SKM-1 treated with dmso at 0.1 percent for 144 hours (cell line): ENCODE measurements around the gene BTN2A1.
A peak's percentile ranks its signal among the peaks of the same experiment; 100 is the strongest.
"Not testable (repeated sequence)": the region's sequence is repeated elsewhere in the genome, so short reads cannot be mapped to it uniquely, and the experiment has no call there.

ENCODE experiments used
- DNase-seq: peaks from one replicate; lab custom pipeline; 2025; ENCODE audit not compliant: unreplicated experiment; lab: John Stamatoyannopoulos, UW

The BTN2A1 gene

DNA sequence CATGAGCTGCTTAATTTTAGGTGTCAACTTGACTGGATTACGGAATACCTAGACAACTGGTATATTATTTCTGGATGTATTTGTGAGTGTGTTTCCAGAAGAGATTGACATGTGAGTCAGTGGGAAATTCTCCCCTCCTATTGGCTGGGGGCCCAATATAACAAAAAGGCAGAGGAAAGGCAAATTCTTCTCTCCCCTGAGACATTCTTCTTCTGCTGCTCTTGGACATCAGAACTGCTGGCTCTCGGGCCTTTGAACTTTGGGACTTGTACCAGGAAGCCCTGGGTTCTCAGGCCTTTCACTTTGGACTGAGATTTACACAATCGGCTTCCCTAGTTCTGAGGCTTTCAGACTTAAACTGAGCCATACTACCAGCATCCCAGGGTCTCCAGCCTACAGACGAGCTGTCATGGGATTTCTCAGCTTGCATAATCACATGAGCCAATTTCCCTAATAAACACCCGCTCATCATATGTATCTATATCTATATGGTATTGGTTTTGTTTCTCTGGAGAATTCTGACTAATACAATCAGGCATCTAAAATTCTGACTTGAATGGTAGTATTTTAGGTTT lies 25.0 kb upstream of the BTN2A1 start:
- DNase-seq, result no peak

- DNase-seq, result not testable (repeated sequence)
Measured at GRCh38 chr6:26433680-26434079, 24.1 kb upstream of the BTN2A1 start.

DNA sequence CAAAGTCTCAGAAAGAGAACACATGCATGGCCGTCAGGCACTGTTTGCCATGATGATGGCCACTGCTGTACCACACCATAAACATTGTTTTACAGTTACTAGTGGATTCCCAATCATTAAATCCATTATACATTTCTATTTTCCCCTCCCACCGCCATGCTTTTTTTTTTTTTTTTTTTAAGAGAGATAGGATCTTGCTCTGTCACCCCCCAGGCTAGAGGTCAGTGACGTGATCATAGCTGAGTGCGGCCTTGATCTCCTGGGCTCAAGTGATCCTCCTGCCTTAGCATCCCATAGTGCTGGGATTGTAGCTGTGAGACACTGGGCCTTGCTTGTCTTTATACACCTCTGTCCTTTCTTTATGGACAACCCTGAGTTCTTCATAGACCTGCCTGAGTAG lies 21.7 kb upstream of the BTN2A1 start:
- DNase-seq, result no peak

GRCh38 chr6:26437550-26437949 lies 20.2 kb upstream of the BTN2A1 start:
- no peak for DNase-seq

DNA sequence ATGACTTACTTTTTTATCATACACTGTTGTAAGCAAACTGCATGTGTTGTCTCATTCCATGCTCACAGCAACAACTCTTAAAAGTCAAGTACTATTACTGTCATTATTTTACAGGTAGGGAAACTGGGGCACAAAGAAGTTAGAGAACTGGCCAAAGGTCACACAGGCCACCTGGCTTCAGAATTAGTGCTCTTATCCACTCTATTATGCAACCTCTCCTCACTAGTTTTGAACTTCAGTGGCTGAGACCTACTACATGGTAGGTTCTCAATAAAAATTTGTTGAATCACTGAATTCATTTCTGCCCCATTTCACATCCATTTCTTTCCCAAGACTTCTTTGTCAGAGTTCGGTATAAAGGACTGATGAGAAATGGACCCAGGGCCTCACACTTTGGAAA lies 19.8 kb upstream of the BTN2A1 start:
- no peak for DNase-seq

DNA sequence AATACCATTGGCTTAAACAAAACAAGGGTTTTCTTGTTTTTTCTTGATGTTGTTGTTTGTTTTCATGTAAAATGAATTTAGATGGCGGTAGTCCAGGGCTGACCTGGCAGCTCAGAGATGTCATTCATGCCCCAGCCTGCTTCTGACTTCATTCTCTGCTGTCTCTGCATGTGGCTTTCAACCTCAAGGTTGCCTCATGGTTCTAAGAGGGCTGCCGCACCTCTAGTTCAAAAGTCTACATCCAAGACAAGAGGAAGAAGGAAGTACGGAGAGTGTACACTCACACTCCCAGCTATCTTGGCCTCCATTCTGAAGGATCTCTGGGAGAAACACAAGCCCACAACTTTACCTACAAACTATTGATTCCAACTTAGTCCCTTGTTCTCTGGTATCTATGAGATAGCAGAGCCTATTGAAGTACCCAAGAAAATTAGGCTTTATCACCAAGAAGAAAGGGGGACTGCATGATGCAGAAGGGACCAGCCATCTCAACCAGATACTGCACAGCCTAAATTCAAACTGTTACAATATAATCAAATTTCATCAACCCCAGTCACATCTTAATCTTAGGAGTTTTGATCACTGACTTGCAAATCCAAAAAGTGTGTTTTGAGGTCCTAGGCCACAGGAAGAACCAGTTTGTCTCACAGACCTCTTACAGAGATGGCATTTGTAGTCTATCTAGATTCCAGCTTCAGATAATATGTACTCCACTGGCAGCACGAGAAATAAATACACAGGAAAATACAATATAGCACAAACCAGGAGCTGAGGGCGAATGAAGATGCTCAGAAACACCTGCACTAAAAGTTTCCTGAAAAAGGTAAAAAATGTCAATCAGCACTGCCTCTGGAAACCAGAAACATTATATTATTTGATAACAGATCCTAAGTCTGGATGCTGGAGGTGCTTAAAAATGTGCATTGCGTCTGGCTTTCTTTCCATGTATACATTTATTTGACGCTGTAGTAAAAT lies 18.3 kb upstream of the BTN2A1 start:
- DNase-seq, result peak; percentile 21

- no peak for DNase-seq
Measured at GRCh38 chr6:26440977-26441358, 16.8 kb upstream of the BTN2A1 start.

- DNase-seq, result no peak
Measured at GRCh38 chr6:26441977-26442376, 15.8 kb upstream of the BTN2A1 start.

GRCh38 chr6:26445934-26446667 lies 11.7 kb upstream of the BTN2A1 start:
- DNase-seq, result no peak

DNA sequence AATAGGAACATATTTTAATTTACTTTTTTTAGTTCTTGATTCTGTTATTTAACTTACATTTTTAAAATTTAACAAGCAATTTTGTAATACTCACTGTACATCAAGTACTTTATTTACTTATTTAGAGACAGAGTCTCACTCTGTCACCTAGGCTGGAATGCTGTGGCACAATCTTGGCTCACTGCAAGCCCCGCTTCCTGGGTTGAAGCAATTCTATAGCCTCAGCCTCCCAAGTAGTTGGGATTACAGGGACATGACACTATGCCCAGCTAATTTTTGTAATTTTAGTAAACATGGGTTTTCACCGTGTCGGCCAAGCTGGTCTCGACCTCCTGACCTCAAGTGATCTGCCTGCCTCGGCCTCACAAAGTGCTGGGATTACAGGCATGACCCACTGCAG lies 10.5 kb upstream of the BTN2A1 start:
- no peak for DNase-seq

GRCh38 chr6:26450240-26450639 lies 7.5 kb upstream of the BTN2A1 start:
- no peak for DNase-seq

DNA sequence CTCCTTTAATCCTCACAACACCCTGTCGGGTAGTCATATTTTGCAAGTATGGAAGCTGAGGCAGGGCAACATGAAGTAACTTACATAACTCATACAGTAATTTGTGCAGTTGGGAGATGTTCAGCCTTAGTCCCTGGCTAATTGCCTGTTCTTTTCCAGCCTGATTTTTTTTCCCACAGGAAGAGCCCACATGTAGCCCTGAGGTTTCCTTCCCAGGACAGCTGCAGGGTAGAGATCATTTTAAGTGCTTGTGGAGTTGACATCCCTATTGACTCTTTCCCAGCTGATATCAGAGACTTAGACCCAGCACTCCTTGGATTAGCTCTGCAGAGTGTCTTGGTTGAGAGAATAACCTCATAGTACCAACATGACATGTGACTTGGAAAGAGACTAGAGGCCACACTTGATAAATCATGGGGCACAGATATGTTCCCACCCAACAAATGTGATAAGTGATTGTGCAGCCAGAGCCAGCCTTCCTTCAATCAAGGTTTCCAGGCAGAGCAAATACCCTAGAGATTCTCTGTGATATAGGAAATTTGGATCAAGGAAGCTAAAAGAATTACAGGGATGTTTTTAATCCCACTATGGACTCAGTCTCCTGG lies 5.0 kb upstream of the BTN2A1 start:
- DNase-seq, result no peak

- DNase-seq, result no peak
Measured at GRCh38 chr6:26454631-26455030, 3.1 kb upstream of the BTN2A1 start.

DNA sequence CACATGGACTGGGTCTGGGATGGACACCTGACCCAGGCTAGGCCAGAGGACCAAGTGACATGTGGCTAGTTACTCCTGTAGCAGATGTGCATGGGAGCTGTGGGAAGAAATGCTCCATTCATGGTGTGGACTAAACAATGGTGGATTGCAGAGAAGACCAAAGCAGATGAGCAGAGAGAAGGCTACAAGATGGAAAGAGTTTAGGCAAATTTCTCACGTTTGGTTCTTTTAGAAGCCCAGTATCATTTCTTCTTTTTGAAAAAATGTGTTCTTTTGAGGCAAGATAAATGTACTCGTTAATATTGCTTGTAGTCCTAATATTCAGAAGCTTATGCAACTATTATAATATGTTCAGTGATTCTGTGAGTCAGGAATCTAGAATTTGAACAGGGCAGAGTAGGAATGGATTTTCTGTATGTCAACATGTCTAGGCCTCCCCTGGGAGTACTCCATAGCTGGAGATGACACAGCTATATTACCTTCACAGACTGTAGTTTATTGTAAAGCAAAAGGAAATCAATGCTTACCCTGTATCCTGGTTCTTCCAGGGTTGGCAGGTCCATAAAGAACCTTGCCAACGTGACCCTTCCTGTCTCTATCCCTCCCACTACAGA lies 2.3 kb upstream of the BTN2A1 start:
- DNase-seq, result no peak

- no peak for DNase-seq
Measured at GRCh38 chr6:26457264-26457805, 420 bp upstream of the BTN2A1 start.

- DNase-seq, result no peak
Measured at GRCh38 chr6:26459023-26459810, 1.5 kb downstream of the BTN2A1 start.

DNA sequence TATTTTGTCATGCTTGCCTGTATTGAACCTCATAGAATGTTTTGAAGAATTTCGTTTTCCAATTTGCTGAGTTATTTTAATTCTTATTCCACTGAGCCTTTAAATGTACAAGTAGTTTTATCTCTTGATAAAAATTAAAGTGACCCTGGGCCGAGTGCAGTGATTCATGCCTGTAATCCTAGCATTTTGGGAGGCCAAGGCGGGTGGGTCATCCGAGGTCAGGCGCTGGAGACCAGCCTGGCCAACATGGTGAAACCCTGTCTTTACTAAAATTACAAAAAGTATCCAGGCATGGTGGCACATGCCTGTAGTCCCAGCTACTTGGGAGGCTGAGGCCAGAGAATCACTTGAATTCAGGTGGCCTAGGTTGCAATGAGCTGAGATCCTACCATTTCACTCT lies 3.6 kb downstream of the BTN2A1 start:
- DNase-seq, result not testable (repeated sequence)

DNA sequence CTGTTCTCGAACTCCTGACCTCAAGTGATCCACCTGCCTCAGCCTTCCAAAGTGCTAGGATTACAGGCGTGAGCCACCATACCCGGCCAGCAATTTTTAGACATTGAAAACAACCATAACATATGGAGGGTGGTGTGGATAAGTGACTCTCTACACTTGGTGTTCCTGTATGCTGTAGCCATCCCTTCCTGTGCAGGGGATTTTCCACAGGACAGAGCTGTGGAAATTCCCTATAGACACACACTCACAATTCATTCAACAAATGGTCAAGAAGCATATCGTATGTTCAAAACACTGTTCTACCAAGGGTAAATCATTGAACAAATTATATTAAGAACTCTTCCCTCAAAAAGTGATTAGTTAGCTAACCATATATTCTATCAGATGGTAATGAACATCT lies 6.3 kb downstream of the BTN2A1 start:
- DNase-seq, result no peak

DNA sequence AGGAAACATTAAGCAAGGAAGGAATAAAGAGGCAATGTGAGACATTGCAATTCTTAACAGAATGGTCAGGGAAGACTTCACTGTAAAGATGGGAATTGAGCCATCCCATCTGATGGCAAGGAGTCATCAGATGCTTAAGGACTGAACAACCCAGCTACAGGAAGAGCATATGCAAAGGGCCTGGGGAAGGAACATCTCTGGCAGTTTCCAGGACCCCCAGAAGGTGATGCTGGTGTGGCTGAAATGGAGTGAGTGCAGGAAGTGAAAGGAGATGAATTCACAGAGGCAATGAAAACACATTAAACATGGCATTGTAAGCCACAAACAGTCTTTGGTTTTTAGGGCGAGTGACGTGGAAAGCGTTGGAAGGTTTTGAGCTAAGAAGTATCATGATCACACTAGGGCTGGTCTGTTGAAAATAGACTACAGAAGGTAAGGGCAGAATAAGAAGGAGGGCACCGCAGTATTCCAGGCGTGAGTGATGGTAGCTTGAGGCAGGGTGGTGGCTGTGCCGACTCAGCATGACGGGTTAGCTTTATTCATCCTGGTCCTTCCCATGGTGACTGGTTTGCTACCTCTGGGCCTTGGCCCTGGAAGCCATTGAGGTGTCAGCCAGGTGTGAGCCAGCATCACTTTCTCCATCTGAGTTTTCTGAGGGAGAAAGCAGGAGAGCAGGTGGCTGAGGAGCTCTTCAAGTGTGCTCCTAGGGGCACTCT lies 6.8 kb downstream of the BTN2A1 start:
- no peak for DNase-seq
